GM23338 (cell line): Measurements from ENCODE around the gene FGF4. TPM values are rescaled to one million over a fixed set of nuclear protein-coding genes. Genes with fewer than 3 reads are reported as not detected.

Experiments
- ATAC-seq: fragments of 200-7000 bp; cut with Tn5 transposase; 3 replicates; pipeline ENCODE4 v1.9.1; 2020
- DNase-seq: peaks from one replicate; pipeline ENCODE4 v3.0.0-alpha.2; 2015; ENCODE audit warnings: low spot score
- H2AFZ ChIP-seq: fragments of 200-600 bp; sonication (generic); 2 replicates; pipeline ENCODE4 v1.8.0; 2016; ENCODE audit warnings: antibody characterized with exemption, mild to moderate bottlenecking, moderate library complexity
- H3F3A ChIP-seq: fragments of 200-600 bp; sonication (generic); replicated peaks from 2 replicates; pipeline ENCODE4 v1.8.0; 2017; ENCODE audit warnings: antibody characterized with exemption, mixed run types, low read depth
- H3K27ac ChIP-seq: fragments of 200-600 bp; sonication (generic); 2 replicates; pipeline ENCODE4 v1.6.1; 2016; ENCODE audit warnings: low read depth
- H3K27me3 ChIP-seq: fragments of 200-600 bp; sonication (generic); 2 replicates; pipeline ENCODE4 v1.8.0; 2016; ENCODE audit warnings: mild to moderate bottlenecking, mixed run types, moderate library complexity; ENCODE audit not compliant: insufficient read depth
- H3K36me3 ChIP-seq: fragments of 200-600 bp; sonication (generic); 2 replicates; pipeline ENCODE4 v1.8.0; 2016; ENCODE audit warnings: mild to moderate bottlenecking; ENCODE audit not compliant: insufficient read depth
- H3K4me1 ChIP-seq: fragments of 200-600 bp; sonication (generic); 2 replicates; pipeline ENCODE4 v1.8.0; 2016; ENCODE audit warnings: mild to moderate bottlenecking, moderate library complexity; ENCODE audit not compliant: insufficient read depth
- H3K4me2 ChIP-seq: fragments of 200-600 bp; sonication (generic); 2 replicates; pipeline ENCODE4 v1.7.1; 2017; ENCODE audit warnings: mixed run types
- H3K4me3 ChIP-seq: fragments of 200-600 bp; sonication (generic); 2 replicates; pipeline ENCODE4 v1.6.1; 2016; ENCODE audit warnings: mixed run types
- H3K79me2 ChIP-seq: fragments of 200-600 bp; sonication (generic); replicated peaks from 2 replicates; pipeline ENCODE4 v1.8.0; 2017; ENCODE audit warnings: mild to moderate bottlenecking; ENCODE audit not compliant: insufficient read depth
- H3K9me2 ChIP-seq: fragments of 200-600 bp; sonication (generic); 2 replicates; pipeline ENCODE4 v1.8.0; 2017; ENCODE audit not compliant: insufficient read depth
- H4K20me1 ChIP-seq: fragments of 200-600 bp; sonication (generic); replicated peaks from 2 replicates; pipeline ENCODE4 v1.8.0; 2017; ENCODE audit warnings: mild to moderate bottlenecking; ENCODE audit not compliant: insufficient read depth
- H3K27ac Mint-ChIP-seq: 2 replicates; pipeline ENCODE4 v1.8.0; 2020; ENCODE audit warnings: inconsistent platforms, mild to moderate bottlenecking, moderate library complexity, mixed read lengths
- H3K27me3 Mint-ChIP-seq: 3 replicates; pipeline ENCODE4 v1.8.0; 2022; ENCODE audit warnings: low read depth, mild to moderate bottlenecking, moderate library complexity, mixed read lengths, inconsistent platforms; ENCODE audit not compliant: insufficient read depth, poor library complexity
- H3K36me3 Mint-ChIP-seq: 3 replicates; pipeline ENCODE4 v1.8.0; 2021; ENCODE audit warnings: low read depth, mild to moderate bottlenecking, inconsistent platforms, moderate library complexity, mixed read lengths
- H3K4me1 Mint-ChIP-seq: 3 replicates; pipeline ENCODE4 v1.8.0; 2020; ENCODE audit warnings: mild to moderate bottlenecking, inconsistent platforms, mixed read lengths
- H3K4me3 Mint-ChIP-seq: 3 replicates; pipeline ENCODE4 v1.8.0; 2021; ENCODE audit warnings: moderate library complexity, mild to moderate bottlenecking, inconsistent platforms, mixed read lengths
- H3K9me3 Mint-ChIP-seq: 3 replicates; pipeline ENCODE4 v1.8.0; 2020; ENCODE audit warnings: moderate library complexity, mild to moderate bottlenecking, inconsistent platforms, mixed read lengths
- CREB1 ChIP-seq: fragments of 250-450 bp; sonication (Bioruptor Pico); IDR thresholded peaks from 2 replicates; pipeline ENCODE4 v1.5.0; 2020; ENCODE audit warnings: low read depth, mild to moderate bottlenecking, moderate library complexity
- CTCF ChIP-seq, 2 experiments: fragments of 200-600 bp in 1 of 2; sonication (generic) in 1 of 2; conservative IDR thresholded peaks; 2 replicates each; pipeline versions ENCODE4 v1.5.1 to v1.6.1; 2016 to 2017; ENCODE audit warnings: antibody characterized with exemption in 2 of 2, low read depth in 2 of 2, mild to moderate bottlenecking in 2 of 2, moderate library complexity in 1 of 2
- EZH2 ChIP-seq: fragments of 200-600 bp; sonication (generic); IDR thresholded peaks from one replicate; pipeline ENCODE4 v1.8.0; 2017; ENCODE audit warnings: antibody characterized with exemption, mild to moderate bottlenecking, low read depth; ENCODE audit not compliant: unreplicated experiment
- EZH2phosphoT487 ChIP-seq: fragments of 200-600 bp; sonication (generic); IDR thresholded peaks from one replicate; pipeline ENCODE4 v1.8.1; 2018; ENCODE audit warnings: antibody characterized with exemption; ENCODE audit not compliant: unreplicated experiment
- JUNB ChIP-seq: IDR thresholded peaks from one replicate; pipeline ENCODE4 v1.6.1; 2016; ENCODE audit warnings: antibody characterized with exemption; ENCODE audit not compliant: unreplicated experiment
- NANOG ChIP-seq: IDR thresholded peaks from 2 replicates; pipeline ENCODE4 v1.6.1; 2016; ENCODE audit warnings: antibody characterized with exemption, borderline replicate concordance
- POLR2AphosphoS5 ChIP-seq: IDR thresholded peaks from 2 replicates; pipeline ENCODE4 v1.6.1; 2016; ENCODE audit warnings: antibody characterized with exemption, low read depth
- REST ChIP-seq: IDR thresholded peaks from one replicate; pipeline ENCODE4 v1.6.1; 2018; ENCODE audit warnings: antibody characterized with exemption; ENCODE audit not compliant: unreplicated experiment
- STAT1 ChIP-seq: IDR thresholded peaks from one replicate; pipeline ENCODE4 v1.6.1; 2016; ENCODE audit warnings: antibody characterized with exemption; ENCODE audit not compliant: unreplicated experiment
- ZNF114 ChIP-seq: fragments of 250-450 bp; sonication (Bioruptor Pico); IDR thresholded peaks from 2 replicates; pipeline ENCODE4 v1.5.0; 2020; ENCODE audit warnings: mild to moderate bottlenecking, moderate library complexity
- ZNF331 ChIP-seq: fragments of 250-450 bp; sonication (Bioruptor Pico); IDR thresholded peaks from 2 replicates; pipeline ENCODE4 v1.5.0; 2020; ENCODE audit warnings: low read depth, mild to moderate bottlenecking, moderate library complexity
- polyA plus RNA-seq: library from polyadenylated mRNA; unstranded; fragments of >200 nt; fragmentation: Nextera tagmentation; extraction: Ambion mirVana; gene quantifications from 2 replicates; pipeline ENCODE4 v1.2.1, GENCODE V29; 2016
- total RNA-seq: library from RNA; depleted of rRNA; stranded (reverse); fragments of >200 nt; shearing (Covaris generic); gene quantifications from 2 replicates; pipeline ENCODE4 v1.2.3, GENCODE V29; 2014
- TF ChIP-seq, protein P1 (sequence below): IDR thresholded peaks from 2 replicates; pipeline ENCODE4 v1.6.1; 2016; ENCODE audit warnings: antibody characterized with exemption
- TF ChIP-seq, protein P2 (sequence below): fragments of 250-450 bp; sonication (Bioruptor Pico); IDR thresholded peaks from 2 replicates; pipeline ENCODE4 v1.5.0; 2020; ENCODE audit warnings: mild to moderate bottlenecking, moderate library complexity

The FGF4 gene
- total and polyA plus RNA-seq, 2 experiments from 2014 or later: 4.8 to 13.1 TPM

DNA sequence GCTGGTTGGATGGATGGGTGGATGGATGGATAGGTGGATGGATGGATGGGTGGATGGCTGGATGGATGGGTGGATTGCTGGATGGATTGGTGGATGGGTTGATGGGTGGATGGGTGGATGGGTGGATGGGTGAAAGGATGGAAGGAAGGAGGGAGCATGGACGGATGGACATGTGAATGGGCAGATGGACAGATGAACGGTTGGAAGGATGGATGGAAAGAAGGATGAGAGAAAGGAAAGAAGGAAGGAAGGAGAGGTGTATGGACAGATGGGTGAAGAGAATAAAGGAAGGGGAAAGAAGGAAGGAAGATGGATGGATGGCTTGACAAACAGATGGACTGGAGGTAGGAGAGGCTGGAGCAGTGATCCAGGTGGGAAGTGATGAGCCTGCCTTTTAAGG lies 38.7 kb upstream of the FGF4 start (continued):
- no peak for TF ChIP-seq POLR2AphosphoS5

GRCh38 chr11:69812946-69813345 lies 37.8 kb upstream of the FGF4 start:
- no peak for DNase-seq
- Mint-ChIP-seq H3K27me3 (peaks cover 48% of the 10 kb centered on the region), H3K9me3 (peaks cover 3% of the 10 kb centered on the region), H3K4me3 (no peak overlapping the region), H3K27ac (no peak overlapping the region), H3K36me3 (no peaks in the 10 kb centered on the region; the same call in 2 of the 3 replicates), H3K4me1 (peaks cover 5% of the 10 kb centered on the region)
- no peaks in the 10 kb centered on the region for H3F3A ChIP-seq
- H3K4me3 ChIP-seq: no peak overlapping the region
- H3K27ac ChIP-seq: no peak overlapping the region
- H3K27me3 ChIP-seq: peaks cover 33% of the 10 kb centered on the region
- no peaks in the 10 kb centered on the region for H4K20me1 ChIP-seq
- H2AFZ ChIP-seq: no peak overlapping the region
- no peaks in the 10 kb centered on the region for H3K9me2 ChIP-seq
- no peaks in the 10 kb centered on the region for H3K79me2 ChIP-seq
- H3K4me1 ChIP-seq: peaks cover 8% of the 10 kb centered on the region; the same call in 1 of the 2 replicates
- H3K36me3 ChIP-seq: no peaks in the 10 kb centered on the region
- no peak for ATAC-seq
- TF ChIP-seq, protein P1, sequence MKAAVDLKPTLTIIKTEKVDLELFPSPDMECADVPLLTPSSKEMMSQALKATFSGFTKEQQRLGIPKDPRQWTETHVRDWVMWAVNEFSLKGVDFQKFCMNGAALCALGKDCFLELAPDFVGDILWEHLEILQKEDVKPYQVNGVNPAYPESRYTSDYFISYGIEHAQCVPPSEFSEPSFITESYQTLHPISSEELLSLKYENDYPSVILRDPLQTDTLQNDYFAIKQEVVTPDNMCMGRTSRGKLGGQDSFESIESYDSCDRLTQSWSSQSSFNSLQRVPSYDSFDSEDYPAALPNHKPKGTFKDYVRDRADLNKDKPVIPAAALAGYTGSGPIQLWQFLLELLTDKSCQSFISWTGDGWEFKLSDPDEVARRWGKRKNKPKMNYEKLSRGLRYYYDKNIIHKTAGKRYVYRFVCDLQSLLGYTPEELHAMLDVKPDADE: no peak
- TF ChIP-seq CTCF (conservative IDR thresholded peaks at IDR 0.05; ENCODE audit: low read depth in 2 of 2) (no peak), EZH2 (no peak), ZNF331 (CRISPR knock-in tag) (no peak), ZNF114 (CRISPR knock-in tag) (no peak), REST (no peak), POLR2AphosphoS5 (no peak), CREB1 (CRISPR knock-in tag) (no peak), EZH2phosphoT487 (no peak), NANOG (no peak), JUNB (no peak), STAT1 (no peak)
- TF ChIP-seq, protein P2, sequence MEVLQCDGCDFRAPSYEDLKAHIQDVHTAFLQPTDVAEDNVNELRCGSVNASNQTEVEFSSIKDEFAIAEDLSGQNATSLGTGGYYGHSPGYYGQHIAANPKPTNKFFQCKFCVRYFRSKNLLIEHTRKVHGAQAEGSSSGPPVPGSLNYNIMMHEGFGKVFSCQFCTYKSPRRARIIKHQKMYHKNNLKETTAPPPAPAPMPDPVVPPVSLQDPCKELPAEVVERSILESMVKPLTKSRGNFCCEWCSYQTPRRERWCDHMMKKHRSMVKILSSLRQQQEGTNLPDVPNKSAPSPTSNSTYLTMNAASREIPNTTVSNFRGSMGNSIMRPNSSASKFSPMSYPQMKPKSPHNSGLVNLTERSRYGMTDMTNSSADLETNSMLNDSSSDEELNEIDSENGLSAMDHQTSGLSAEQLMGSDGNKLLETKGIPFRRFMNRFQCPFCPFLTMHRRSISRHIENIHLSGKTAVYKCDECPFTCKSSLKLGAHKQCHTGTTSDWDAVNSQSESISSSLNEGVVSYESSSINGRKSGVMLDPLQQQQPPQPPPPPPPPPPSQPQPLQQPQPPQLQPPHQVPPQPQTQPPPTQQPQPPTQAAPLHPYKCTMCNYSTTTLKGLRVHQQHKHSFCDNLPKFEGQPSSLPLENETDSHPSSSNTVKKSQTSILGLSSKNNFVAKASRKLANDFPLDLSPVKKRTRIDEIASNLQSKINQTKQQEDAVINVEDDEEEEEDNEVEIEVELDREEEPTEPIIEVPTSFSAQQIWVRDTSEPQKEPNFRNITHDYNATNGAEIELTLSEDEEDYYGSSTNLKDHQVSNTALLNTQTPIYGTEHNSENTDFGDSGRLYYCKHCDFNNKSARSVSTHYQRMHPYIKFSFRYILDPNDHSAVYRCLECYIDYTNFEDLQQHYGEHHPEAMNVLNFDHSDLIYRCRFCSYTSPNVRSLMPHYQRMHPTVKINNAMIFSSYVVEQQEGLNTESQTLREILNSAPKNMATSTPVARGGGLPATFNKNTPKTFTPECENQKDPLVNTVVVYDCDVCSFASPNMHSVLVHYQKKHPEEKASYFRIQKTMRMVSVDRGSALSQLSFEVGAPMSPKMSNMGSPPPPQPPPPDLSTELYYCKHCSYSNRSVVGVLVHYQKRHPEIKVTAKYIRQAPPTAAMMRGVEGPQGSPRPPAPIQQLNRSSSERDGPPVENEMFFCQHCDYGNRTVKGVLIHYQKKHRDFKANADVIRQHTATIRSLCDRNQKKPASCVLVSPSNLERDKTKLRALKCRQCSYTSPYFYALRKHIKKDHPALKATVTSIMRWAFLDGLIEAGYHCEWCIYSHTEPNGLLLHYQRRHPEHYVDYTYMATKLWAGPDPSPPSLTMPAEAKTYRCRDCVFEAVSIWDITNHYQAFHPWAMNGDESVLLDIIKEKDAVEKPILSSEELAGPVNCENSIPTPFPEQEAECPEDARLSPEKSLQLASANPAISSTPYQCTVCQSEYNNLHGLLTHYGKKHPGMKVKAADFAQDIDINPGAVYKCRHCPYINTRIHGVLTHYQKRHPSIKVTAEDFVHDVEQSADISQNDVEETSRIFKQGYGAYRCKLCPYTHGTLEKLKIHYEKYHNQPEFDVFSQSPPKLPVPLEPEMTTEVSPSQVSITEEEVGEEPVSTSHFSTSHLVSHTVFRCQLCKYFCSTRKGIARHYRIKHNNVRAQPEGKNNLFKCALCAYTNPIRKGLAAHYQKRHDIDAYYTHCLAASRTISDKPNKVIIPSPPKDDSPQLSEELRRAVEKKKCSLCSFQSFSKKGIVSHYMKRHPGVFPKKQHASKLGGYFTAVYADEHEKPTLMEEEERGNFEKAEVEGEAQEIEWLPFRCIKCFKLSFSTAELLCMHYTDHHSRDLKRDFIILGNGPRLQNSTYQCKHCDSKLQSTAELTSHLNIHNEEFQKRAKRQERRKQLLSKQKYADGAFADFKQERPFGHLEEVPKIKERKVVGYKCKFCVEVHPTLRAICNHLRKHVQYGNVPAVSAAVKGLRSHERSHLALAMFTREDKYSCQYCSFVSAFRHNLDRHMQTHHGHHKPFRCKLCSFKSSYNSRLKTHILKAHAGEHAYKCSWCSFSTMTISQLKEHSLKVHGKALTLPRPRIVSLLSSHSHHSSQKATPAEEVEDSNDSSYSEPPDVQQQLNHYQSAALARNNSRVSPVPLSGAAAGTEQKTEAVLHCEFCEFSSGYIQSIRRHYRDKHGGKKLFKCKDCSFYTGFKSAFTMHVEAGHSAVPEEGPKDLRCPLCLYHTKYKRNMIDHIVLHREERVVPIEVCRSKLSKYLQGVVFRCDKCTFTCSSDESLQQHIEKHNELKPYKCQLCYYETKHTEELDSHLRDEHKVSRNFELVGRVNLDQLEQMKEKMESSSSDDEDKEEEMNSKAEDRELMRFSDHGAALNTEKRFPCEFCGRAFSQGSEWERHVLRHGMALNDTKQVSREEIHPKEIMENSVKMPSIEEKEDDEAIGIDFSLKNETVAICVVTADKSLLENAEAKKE (CRISPR knock-in tag): no peak
- no peak overlapping the region for H3K4me2 ChIP-seq
